ENCODE results near the gene C1QTNF9B. TPM values are rescaled to one million over a fixed set of nuclear protein-coding genes. Genes with fewer than 3 reads are reported as not detected.

C1QTNF9B gene
- total and polyA plus RNA-seq, 11 donors: 0.37 to 3.1 (median 1.1) TPM; not detected in 3

DNA sequence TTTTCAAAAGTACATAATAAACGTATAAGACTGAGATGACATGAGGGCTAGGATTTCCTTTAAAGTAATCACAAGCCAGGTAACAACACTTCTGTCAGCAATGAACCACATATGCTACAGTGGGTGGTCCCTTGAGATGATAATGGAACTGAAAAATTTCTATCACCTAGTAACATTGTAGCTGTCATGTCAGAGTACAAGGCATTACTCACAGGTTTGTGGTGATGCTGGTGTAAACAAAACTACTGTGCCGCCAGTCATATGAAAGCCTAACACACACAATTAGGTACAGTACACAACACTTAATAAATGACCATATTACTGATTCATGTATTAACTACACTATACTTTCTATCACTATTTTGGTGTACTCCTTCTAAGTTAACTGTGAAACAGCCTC lies 45.0 kb downstream of the C1QTNF9B start:
- ATAC-seq (no peak), DNase-seq (no peak)
- no peak for TF ChIP-seq POLR2A (IDR thresholded peaks at IDR 0.05)
- TF ChIP-seq, protein P1, sequence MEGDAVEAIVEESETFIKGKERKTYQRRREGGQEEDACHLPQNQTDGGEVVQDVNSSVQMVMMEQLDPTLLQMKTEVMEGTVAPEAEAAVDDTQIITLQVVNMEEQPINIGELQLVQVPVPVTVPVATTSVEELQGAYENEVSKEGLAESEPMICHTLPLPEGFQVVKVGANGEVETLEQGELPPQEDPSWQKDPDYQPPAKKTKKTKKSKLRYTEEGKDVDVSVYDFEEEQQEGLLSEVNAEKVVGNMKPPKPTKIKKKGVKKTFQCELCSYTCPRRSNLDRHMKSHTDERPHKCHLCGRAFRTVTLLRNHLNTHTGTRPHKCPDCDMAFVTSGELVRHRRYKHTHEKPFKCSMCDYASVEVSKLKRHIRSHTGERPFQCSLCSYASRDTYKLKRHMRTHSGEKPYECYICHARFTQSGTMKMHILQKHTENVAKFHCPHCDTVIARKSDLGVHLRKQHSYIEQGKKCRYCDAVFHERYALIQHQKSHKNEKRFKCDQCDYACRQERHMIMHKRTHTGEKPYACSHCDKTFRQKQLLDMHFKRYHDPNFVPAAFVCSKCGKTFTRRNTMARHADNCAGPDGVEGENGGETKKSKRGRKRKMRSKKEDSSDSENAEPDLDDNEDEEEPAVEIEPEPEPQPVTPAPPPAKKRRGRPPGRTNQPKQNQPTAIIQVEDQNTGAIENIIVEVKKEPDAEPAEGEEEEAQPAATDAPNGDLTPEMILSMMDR (IDR thresholded peaks at IDR 0.05): no peak
- WGBS, 4 donors: 47 to 84% (median 49%) methylated on average over 2 of the region's 2 CpGs
- no peaks in the 10 kb centered on the region for H3K4me1 ChIP-seq
- H3K36me3 ChIP-seq: peaks cover 0 to 16% (median 3%) of the 10 kb centered on the region in 9 donors
- H3K27ac ChIP-seq: no peak overlapping the region
- no peaks in the 10 kb centered on the region for H3K9me3 ChIP-seq
- H3K4me3 ChIP-seq: no peak overlapping the region
- H3K27me3 ChIP-seq: no peaks in the 10 kb centered on the region
- intact Hi-C loops (cut with DNase I): loop anchor here in 1 of 10 donors (10.0 kb wide), 1 partner anchor 128 kb away; no protein-coding TSS in a partner anchor

DNA sequence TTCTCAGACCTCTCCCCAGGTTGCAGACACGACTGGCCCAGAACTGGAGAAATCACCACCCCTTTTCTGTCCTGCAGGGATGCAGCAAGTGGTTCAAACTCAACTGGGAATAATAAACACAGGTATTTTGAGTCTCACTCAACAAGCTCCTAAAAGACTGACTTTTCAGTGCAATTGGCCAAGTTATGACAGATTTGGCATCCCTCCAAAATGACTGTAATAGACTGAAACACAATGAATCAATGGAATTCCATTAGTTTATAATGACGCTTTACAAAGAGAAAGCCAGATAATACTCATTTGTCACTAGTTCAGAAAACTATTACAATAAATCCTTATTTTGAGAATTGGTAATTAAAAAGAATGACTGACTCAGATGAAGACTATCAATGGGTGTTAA lies 46.2 kb downstream of the C1QTNF9B start:
- WGBS, 4 donors: 68 to 84% (median 78%) methylated on average over 2 of the region's 2 CpGs
- DNase-seq (no peak), ATAC-seq (no peak)
- Histone ChIP-seq H3K36me3 (peaks cover 0 to 10% (median 0%) of the 10 kb centered on the region in 9 donors), H3K27me3 (no peaks in the 10 kb centered on the region), H3K9me3 (no peaks in the 10 kb centered on the region), H3K4me1 (no peaks in the 10 kb centered on the region), H3K4me3 (no peak overlapping the region), H3K27ac (no peak overlapping the region)
- TF ChIP-seq, protein P1 (IDR thresholded peaks at IDR 0.05): no peak
- no peak for TF ChIP-seq POLR2A (IDR thresholded peaks at IDR 0.05)
- intact Hi-C loops (cut with DNase I): loop anchor here in 1 of 10 donors (10.0 kb wide), 1 partner anchor 126 kb away; no protein-coding TSS in a partner anchor

DNA sequence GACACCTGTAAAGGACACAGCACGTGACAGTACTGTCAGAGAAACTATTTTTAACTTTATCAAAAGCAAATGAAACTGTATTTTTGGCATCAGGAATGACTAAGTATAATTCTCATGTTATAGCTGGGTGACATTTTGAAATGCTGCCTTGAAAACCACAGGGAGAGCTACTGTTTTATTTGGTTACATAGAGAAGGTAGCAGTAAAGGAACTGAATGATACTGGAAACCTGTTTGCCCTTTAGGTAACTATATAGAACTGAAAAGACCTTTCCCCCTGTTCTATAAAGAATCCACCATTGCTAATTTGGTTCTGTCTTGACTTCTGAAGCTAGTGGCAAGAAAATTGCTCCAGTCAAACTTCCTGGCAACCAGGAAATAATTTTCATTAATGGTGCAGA lies 47.2 kb downstream of the C1QTNF9B start:
- peaks cover 0 to 5% (median 0%) of the 10 kb centered on the region in 9 donors for H3K36me3 ChIP-seq
- TF ChIP-seq, protein P1 (IDR thresholded peaks at IDR 0.05): no peak
- no peak for TF ChIP-seq POLR2A (IDR thresholded peaks at IDR 0.05)
- H3K4me3 ChIP-seq: no peak overlapping the region
- intact Hi-C loops (cut with DNase I): loop anchor here in 1 of 10 donors (10.0 kb wide), 1 partner anchor 125 kb away; no protein-coding TSS in a partner anchor
- no peaks in the 10 kb centered on the region for H3K4me1 ChIP-seq
- H3K27me3 ChIP-seq: no peaks in the 10 kb centered on the region
- WGBS, 4 donors: 53 to 71% (median 65%) methylated on average over 1 of the region's 1 CpG
- H3K9me3 ChIP-seq: no peaks in the 10 kb centered on the region
- ATAC-seq: no peak
- no peak for DNase-seq
- H3K27ac ChIP-seq: no peak overlapping the region

DNA sequence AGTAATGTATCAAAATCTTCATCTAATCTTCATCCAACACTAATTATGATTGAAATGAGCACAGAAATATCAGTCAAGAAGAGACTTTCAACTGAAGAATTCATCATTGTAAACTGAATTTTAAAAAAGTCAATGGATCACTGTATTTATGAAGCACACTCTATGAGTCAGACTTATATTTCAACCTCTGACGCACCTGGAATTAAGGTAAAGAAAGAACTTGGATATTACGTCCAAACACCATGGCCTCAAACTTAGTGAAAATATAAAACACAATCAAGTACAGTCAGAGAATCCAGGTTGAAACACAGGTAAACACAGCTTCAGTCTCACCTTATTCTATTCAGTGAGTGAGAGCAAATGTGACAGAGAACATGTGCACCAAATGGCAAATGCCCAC lies 47.6 kb downstream of the C1QTNF9B start:
- ATAC-seq (no peak), DNase-seq (no peak)
- TF ChIP-seq, protein P1 (IDR thresholded peaks at IDR 0.05): no peak
- no peak for TF ChIP-seq POLR2A (IDR thresholded peaks at IDR 0.05)
- Histone ChIP-seq H3K27ac (no peak overlapping the region), H3K36me3 (peaks cover 0 to 7% (median 0%) of the 10 kb centered on the region in 9 donors), H3K9me3 (no peaks in the 10 kb centered on the region), H3K4me3 (no peak overlapping the region), H3K4me1 (no peaks in the 10 kb centered on the region), H3K27me3 (no peaks in the 10 kb centered on the region)
- intact Hi-C loops (cut with DNase I): loop anchor here in 1 of 10 donors (10.0 kb wide), 1 partner anchor 125 kb away; no protein-coding TSS in a partner anchor
- 96 to 99% (median 97%) methylated on average over 2 of the region's 2 CpGs for WGBS, 4 donors
